ENCODE measurements around the gene PFKL.
"Not testable (repeated sequence)": the region's sequence is repeated elsewhere in the genome, so short reads cannot be mapped to it uniquely, and the experiment has no call there.

Gene PFKL

DNA sequence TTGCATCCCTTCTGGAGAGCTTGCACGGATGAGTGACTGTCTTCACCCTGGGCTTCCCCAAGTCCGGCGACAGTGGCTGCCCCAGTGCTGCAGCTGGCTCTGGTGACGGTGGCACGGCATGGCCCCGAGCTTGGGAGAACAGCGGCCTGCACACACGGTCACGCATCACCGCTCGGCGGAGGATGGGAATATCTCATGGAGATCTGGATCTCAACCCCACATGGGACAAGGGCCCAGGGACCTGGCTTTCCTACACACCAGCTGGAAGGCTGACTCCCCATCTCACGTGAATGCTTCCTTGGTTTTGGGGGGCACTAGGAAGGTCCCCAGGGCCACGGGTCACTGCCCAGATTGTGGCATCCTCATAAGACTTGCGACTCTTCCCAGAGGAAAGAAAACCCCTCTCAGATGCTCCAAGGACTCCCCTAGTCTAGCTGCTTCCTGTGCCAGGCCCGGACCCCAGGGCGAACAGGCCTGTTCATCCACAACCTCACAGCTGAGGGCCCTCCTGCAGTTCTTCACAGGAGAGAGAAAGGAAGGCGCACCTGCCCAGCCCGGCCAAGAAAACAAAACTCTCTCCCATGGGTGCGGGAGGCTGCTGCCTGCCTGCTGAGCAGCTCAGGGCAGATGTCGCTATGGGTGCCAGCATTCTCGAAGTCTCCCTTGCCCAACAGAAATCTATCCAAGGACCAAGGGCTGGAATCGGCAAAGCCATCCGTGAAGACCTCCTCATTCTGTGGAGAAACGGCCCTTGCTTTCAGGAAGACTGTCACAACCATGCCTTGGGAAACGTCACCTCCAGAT, 29.4 kb downstream of the PFKL start:
- peak; percentile 52 for DNase-seq

GRCh38 chr21:44329971-44330681, 30.3 kb downstream of the PFKL start:
- no peak for DNase-seq

DNA sequence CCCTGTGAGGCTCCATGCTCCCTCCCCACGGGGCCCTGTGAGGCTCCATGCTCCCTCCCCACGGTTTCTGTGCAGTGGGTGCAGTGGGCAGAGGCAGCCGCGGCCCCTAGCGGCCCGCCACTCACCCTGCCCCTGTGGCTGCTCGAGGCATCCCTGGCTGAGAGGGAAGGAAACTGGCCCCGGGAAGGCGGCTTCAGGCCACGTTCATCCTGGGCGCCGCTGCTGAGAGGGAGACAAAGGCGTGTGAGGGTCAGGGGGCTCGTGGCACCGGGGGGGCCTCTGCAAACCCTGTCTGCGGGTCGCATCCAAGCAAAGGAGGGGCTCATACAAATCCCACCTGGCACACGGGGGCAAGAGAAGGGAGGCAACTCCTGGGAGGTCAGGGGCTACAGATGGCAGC, 30.8 kb downstream of the PFKL start:
- DNase-seq, result no peak

DNA sequence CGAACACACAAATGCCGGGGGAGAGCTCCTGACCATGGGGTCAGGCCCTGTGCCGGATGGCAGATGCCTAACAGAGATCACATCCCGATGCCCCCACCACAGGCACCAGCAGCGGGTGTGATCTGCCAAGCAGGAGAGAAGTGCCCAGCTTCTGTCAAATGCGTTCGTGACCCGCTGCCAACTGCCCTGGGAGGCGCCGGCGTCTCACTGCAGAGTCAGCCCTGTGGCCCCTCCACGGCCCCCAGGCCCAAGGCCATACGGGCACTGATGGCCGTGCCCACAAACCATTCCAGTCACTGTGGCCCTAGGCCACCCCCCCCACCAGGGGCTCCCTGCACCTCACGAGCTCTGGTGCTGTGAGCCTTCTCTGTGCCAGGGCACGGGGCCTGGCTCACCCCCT, 31.4 kb downstream of the PFKL start:
- DNase-seq, result no peak

DNA sequence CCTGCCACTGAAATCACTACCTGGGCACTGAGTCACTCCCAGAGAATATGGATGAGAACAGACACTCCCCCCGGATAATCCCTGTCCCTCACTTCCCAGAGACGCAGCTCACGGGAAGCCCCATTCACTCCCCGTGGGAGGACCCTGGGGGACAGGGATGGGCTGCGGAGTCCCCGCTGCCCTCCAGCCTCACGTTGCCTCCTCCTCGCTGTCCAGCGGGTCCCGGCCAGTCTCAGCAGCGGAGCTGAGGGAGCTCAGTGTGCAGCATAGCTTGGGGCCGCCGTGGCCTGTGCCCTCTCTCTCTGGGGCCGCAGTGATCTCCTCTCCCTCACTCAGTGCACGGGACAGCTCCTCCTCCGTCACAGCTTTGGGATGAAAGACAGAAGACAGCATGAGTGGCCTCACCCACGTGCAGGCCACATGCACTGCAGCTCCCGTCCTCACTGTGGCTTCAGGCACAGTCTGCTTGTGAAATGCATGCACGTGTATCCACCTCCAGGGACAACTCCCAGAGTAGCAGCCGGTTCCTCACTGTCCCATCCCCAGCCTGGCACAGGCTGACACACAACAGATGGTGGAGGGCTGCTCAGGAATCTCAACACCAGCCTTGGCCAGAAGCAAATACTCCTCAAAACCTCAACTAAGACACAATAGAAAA, 31.9 kb downstream of the PFKL start:
- peak; percentile 15 for DNase-seq

GRCh38 chr21:44332383-44332782, 32.5 kb downstream of the PFKL start:
- DNase-seq, result no peak

DNA sequence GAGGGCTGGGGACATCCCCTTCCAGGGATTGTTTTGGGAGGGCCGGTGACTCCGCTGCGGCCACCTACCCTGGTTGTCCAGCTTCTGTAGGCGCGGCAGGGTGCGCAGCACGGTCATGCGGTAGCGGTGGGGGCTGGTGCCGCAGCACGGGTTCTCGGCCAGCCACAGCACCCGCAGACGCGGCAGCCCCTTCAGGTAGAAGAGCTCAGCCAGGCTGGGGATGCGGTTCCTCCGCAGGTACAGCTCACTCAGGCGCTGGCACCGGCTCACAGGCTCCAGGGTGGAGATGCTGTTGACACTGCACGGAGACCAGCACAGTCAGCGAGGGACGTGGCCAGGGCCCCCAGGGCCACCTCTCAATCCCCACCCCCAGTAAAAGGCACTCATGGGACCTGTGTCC, 33.1 kb downstream of the PFKL start:
- no peak for DNase-seq

DNA sequence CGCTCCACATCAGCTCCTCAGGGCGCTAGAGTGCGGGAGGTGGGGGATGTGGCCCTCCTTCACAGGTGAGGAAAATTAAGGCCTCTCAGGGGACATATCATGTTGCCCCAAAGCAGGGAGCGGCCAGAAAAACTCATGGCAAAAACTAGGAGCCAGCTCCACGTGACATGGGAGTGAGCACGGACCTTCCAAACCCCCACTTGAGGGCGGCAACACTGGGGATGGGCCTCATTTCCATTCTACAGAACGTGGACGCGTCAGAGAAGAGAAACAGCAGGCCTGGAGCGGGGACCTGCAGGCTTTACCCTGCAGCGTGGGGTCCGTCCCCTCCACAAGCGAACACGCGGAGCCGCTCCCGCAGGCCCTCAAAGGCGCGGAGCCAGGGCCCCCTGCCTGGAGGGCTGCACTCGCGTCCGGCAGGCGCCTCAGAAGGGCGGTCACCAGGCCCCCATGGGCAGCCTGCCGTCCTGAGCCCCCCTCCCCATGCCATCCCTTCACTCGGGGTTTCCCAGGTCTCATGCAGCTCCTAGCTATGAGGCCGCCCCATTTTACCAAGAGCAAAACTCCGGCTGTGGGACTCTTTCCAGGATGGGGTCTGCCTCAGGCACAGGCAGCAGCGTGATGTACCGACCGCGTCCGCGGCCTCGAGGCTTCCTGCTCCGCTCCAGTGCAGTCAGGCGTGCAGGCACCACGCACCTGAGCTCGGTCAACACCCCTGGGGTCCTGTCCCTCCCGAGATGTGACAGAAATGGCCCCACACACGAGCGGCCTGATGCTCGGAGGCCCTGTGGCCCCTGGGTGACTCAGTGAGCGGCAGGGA, 33.9 kb downstream of the PFKL start:
- DNase-seq, result peak; percentile 30

DNA sequence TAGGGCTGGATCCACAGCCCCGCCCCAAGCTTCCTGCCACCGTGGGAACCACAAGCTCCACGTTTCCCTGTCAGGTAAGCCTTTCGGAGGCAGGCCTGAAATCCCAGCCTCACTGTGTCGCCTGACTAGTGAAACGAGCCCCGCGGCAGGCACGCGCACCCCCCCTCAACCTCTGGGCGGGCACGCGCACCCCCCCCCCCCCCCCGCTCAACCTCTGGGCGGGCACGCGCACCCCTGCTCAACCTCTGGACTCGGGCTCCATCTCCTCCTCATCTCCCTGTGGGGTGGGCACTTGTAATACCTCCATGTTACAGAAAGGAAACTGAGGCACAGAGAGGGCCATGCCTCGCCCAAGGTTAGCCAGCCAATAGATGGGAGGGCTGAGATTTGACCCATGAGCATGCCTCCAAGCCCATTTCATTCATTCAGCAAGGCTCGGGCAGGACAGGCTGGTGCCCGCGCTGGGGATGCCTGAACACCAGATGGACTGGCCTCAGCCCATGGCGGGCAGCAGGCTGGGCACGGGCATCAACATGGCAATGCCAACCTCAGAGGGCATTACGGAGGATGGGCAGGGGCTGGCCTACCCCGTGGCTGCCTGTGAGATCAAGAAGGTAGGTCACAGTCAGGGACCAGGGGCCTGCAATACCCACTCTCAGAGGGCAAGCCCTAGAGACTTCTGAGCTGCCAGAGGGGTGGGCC, 34.6 kb downstream of the PFKL start:
- DNase-seq, result no peak

DNA sequence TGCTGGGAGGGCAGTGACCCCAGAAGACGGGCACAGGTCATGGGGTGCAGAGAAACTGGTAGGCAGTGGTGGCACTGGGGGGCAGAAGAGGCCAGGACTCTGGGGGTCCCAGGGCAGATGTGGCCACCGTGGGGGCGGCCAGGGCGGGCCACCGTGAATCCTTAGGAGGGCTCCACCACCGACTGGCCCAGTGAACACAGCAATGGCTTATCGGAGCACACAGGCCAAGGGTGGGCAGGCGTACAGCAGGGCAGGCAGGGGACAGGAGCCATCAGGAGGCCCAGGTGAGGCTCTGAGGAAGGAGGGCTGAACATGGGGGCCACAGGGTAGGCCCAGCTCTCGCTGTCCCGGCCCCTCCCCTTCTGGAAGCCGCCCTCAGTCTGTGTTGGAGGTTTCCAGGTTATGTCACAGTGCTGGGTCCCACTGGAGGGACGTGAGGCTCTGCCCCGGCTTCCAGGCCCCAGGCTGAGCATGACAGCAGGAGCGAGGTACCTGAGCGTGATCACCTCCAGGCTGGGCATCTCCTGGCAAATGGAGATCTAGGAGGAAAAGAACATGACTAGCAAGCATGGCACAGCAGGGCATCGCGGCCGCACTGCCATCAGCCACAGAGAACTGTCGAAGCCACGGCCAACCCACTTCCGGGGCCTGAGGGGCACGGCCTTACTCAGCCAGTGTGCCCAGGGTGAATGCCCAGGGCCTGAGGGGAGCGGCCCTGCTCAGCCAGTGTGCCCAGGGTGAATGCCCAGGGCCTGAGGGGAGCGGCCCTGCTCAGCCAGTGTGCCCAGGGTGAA, 35.6 kb downstream of the PFKL start:
- no peak for DNase-seq

DNA sequence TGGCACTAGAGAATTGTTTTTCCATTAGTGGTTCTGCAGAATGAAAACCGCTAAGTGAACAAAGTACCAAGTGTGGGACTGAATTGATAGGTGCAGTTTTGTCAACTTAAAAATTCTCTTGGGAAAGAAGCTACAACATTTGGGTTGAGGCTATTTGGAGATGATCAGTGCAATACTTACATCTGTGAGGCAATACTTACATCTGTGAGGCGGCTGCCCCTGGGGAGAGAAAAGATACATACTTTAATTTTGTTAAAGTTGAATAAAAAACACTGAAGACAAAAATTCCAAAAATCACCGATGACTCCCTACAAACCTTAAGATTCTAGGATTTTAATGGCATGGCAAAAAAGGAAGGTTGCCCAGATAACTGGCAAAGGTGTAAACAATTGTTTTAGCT, 37.6 kb downstream of the PFKL start:
- no peak for DNase-seq

DNA sequence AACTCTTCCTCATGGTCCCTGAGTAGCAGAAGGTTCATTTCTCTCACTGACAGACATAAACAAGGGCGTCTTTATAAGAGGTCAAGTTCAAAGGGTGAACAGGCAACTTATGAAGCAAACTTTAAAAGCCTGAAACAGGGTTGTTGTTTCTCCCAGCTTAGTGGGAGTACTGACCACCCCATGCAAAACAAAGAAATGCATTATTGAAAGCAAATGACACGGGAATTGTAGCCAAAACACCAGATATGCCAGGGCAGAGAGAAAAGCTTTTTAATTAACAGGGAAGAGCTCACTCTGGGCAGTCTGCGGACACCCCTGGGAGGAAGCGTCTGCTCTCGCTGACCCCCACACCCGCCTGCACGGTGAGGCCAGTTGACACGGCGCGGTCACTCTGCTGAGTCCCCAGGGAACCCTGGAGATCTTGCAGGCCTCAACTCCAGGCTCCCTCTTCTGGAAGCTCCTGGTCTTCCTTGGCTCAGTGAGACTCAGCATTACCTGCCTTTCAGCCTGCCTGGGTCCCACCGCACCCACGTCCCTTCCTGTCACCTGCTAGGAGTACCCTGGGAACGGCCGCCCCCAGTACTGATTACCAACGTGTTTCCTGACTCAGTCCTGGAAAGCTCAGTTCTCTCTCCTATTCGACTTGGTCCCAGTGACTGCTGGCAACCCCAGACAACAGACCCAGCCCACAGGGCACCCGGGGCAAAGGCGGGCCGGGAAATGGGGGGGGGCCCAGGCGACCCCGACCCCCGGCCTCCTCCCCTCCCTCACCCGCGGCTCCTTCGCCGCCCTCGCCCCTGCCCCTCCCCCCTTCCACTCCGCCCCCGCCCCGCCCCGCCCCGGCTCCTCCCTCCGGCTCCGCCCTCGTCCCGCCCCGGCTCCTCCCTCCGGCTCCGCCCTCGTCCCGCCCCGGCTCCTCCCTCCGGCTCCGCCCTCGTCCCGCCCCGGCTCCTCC, 38.4 kb downstream of the PFKL start:
- DNase-seq, result peak; percentile 86

DNA sequence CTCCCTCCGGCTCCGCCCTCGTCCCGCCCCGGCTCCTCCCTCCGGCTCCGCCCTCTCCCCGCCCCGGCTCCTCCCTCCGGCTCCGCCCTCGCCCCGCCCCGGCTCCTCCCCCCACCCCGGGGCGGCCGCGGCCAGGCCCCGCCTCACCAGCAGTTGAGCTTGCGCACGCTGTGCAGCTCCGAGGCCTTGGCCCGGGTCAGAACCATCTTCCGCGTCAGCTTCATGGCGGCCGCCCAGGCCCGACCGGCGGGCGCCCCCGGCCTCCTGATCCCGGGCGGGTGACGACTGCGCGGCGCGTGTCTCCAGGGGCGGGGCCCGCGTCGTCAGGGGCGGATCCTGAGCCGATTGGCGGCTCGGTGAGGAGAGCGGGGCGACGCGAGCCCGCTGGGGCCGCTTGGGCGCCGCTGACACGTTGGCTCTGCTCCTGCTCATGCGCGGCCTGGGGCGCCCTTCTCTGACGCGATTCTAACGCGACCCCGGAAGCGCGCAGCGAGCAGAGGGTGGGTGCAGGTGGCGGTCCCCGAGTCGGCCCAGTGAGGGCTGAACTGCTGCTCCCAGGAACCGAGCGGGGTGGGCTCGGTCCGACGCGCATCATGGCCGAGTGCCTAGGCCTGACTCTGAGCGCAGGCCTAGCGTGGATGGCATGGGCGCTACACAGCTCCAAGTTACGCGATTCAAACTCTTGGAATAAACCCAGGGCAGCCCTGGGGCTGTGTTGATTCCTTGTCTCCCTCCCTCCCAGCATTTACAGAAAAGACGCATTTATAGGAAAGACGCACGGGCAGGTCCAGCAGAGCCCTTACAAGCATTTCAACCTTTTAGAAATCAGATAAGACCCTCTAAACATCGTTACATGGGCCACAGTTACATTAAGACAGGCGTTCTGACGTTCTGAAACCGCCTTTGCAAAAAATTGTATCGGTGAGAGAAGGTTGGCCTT, 39.4 kb downstream of the PFKL start, which contains the start of gene CFAP410:
Gene CFAP410, minus strand, starts transcription at position 420 of the 940 bp plus-strand sequence. Its CDS starts 196 bp downstream, at position 224.
- DNase-seq, result peak; percentile 97

- not testable (repeated sequence) for DNase-seq
Observed at GRCh38 chr21:44341726-44342458, 42.0 kb downstream of the PFKL start.

DNA sequence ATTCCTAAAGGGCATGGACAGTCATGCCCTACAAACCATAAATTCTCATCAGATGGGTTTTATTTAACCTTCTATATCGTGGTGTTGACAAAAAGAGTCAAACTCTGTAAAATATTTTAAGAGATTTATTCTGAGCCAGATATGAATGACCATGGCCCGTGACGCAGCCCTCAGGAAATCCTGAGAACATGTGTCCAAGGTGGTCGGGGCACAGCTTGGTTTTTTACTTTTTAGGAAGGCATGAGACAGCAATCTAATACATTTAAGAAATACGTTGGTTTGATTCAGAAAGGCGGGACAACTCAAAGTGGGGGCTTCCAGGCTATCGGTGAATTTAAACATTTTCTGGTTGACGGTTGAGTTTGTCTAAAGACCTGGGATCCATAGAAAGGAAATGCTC, 43.1 kb downstream of the PFKL start:
- DNase-seq, result not testable (repeated sequence)

GRCh38 chr21:44344541-44345183, 44.8 kb downstream of the PFKL start:
- no peak for DNase-seq

GRCh38 chr21:44345495-44345894, 45.6 kb downstream of the PFKL start:
- no peak for DNase-seq

Data from eye (tissue), 1 donor.